Fibroblast of villous mesenchyme (primary cell): Measurements from ENCODE around the gene CREB3L4. TPM values are rescaled to one million over a fixed set of nuclear protein-coding genes. Genes with fewer than 3 reads are reported as not detected.
"Not testable (repeated sequence)": the region's sequence is repeated elsewhere in the genome, so short reads cannot be mapped to it uniquely, and the experiment has no call there.

Experiments
- DNase-seq: peaks from one replicate; pipeline ENCODE4 v3.0.0-alpha.2; 2010; ENCODE audit warnings: low read depth
- H3K4me3 ChIP-seq: 2 replicates; pipeline ENCODE4 v1.5.1; 2011; ENCODE audit warnings: low read depth, mild to moderate bottlenecking, low read length
- CTCF ChIP-seq: IDR thresholded peaks from 2 replicates; pipeline ENCODE4 v1.5.1; 2012; ENCODE audit warnings: low read depth, mild to moderate bottlenecking, low read length; ENCODE audit not compliant: insufficient read depth
- small RNA-seq: library from RNA; depleted of rRNA; stranded (forward); fragments of <200 nt; gene quantifications from one replicate; pipeline ENCODE3, GENCODE V24; 2012
- total RNA-seq: library from RNA; depleted of rRNA; stranded (reverse); fragments of >200 nt; gene quantifications from 2 replicates; pipeline ENCODE4 v1.2.3, GENCODE V29; 2012

Gene CREB3L4
- total RNA-seq, 1 donor, result 3.9 TPM

- no peak for TF ChIP-seq CTCF
- no peak for DNase-seq
- H3K4me3 ChIP-seq, result no peak overlapping the region
Measured at GRCh38 chr1:154000420-154000819, 32.7 kb downstream of the CREB3L4 start.

DNA sequence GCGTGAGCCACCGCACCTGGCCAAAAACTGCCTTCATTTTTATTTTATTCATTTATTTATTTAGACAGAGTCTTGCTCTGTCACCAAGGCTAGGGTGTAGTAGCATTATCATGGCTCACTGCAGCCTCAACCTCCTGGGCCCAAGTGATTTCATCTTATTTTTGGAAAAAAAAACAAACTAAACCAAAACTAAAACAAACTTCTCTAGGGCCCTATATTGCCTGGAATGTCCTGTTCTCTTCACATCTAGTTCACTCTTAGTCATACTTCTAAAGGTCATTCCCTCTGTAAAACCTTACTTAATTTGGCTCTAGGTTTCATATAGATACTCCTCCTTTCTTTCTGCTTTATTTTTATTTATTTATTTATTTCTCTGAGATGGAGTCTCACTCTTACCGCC lies 38.4 kb downstream of the CREB3L4 start:
- no peak overlapping the region for H3K4me3 ChIP-seq
- DNase-seq, result peak; percentile 48
- TF ChIP-seq CTCF, result no peak

DNA sequence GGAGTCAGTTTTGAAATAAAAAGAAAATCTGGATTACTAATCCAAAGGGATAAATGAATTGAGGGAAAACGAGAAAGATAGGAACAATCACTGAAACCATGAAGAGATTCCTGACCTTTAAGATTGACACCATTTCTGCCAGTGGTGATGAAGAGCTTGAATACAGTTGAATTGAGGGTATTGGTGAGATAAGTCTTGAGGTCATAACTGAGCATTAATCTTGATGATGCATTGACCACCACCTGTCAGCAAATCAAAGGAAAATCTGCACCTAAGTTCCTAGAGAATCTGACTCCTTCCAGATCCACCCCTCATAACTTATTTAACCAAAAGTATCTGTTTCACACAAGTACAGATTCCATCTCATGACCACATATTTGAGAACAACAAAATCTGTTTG lies 44.4 kb downstream of the CREB3L4 start:
- TF ChIP-seq CTCF, result no peak
- DNase-seq, result no peak
- no peak overlapping the region for H3K4me3 ChIP-seq

GRCh38 chr1:154012543-154012942 lies 44.8 kb downstream of the CREB3L4 start:
- DNase-seq, result not testable (repeated sequence)

DNA sequence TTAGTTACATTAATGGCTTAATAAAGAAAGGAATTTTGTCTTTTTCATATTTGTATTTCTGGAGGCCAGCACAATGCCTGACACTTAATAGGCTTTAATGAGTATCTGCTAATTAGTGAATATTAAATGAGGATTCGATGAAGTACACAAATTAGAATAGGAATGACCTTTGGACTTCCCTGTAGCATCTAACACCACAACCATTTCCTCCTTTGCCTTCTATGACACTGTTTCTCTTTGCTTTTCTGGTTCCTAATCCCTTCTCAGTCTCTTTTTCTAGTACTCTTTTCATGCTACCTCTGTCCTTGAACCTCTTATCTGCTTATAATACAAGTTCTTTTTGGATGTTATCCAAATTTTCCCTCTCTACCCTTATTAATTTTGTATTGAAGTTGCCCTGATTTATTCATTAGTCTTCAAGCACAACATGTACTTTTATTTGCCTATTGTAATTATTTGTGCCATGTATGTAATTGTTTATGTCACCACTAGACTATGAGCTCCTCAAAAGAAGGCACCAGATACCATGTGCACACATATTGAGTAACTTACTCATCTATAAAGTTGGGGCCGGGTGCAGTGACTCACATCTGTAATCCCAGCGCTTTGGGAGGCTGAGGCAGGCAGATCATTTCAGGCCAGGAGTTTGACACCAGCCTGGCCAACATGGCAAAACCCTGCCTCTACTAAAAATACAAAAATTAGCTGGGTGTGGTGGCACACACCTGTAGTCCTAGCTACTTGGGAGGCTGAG lies 46.6 kb downstream of the CREB3L4 start:
- peak; percentile 76 for DNase-seq
- H3K4me3 ChIP-seq, result no peak overlapping the region
- TF ChIP-seq CTCF, result no peak

More at GRCh38 chr1:154012543-154012942, 44.8 kb downstream of the CREB3L4 start:
- not testable (repeated sequence) for H3K4me3 ChIP-seq

GRCh38 chr1:154019269-154019668 lies 51.6 kb downstream of the CREB3L4 start:
- DNase-seq, result no peak
- TF ChIP-seq CTCF, result no peak
- no peak overlapping the region for H3K4me3 ChIP-seq

- no peak for DNase-seq
- no peak overlapping the region for H3K4me3 ChIP-seq
- no peak for TF ChIP-seq CTCF
Measured at GRCh38 chr1:154019940-154020339, 52.2 kb downstream of the CREB3L4 start.

Small RNA genes lying within 50 kb of the gene (small RNA-seq; reads per million reads assigned to genes)
- not detected for gene MIR6737

Other genes with a start within 250 kb of the CREB3L4 start
- gene INTS3, start 239.9 kb upstream of the CREB3L4 start, total RNA-seq, result 37.0 and 51.4 TPM in 2 replicates
- 6.9 and 14.8 TPM in 2 replicates for gene SLC27A3, start 192.5 kb upstream of the CREB3L4 start, total RNA-seq
- 6.8 and 8.6 TPM in 2 replicates for gene GATAD2B, start 44.9 kb upstream of the CREB3L4 start, total RNA-seq
- 27.6 and 29.0 TPM in 2 replicates for gene DENND4B, start 21.2 kb upstream of the CREB3L4 start, total RNA-seq
- 4.5 and 6.0 TPM in 2 replicates for gene CRTC2, start 9.3 kb upstream of the CREB3L4 start, total RNA-seq
- 127 and 153 TPM in 2 replicates for gene SLC39A1, start 4.4 kb upstream of the CREB3L4 start, total RNA-seq
- 128 and 135 TPM in 2 replicates for gene JTB, start 9.8 kb downstream of the CREB3L4 start, total RNA-seq
- gene RAB13, start 18.4 kb downstream of the CREB3L4 start, total RNA-seq, result 36.7 and 37.7 TPM in 2 replicates
- 1,538 and 2,013 TPM in 2 replicates for gene RPS27, start 22.9 kb downstream of the CREB3L4 start, total RNA-seq
- gene NUP210L, start 187.2 kb downstream of the CREB3L4 start, total RNA-seq, result under 0.01 TPM in 1 of 2 replicates, not detected in the other
- 333 and 503 TPM in 2 replicates for gene TPM3, start 224.2 kb downstream of the CREB3L4 start, total RNA-seq
- gene CFAP141, start 238.4 kb downstream of the CREB3L4 start, total RNA-seq, result not detected in 2 replicates